ENCODE data around the gene LSAMP. TPM values are rescaled to one million over a fixed set of nuclear protein-coding genes. Genes with fewer than 3 reads are reported as not detected.

The LSAMP gene
- total RNA-seq, 1 experiment from 2014 or later = 0.90 TPM

DNA sequence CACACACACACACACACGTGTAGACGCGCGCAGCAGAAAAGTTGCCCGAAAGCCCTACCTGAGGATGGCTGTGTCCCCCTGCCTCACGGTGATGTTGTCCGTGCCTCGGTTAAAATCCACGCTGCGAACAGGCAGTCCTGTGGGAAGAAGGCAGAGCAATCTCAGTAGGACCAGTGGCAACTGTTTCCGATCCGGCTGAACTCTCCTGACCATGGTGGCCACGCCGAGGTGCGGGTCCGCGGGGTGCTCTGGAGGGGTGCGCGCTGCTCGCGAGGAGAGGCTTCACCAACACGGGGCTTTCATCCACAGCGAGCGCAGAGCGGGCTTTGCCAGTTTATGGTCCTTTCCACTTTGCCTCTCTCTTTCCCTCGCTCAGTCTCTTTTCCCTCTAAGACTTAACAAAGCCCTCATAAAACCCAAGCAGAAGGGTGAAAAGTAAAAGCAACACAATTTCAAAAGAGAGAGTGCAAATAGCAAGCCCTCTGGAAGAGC, 422 bp downstream of the LSAMP start:
- H4K8ac ChIP-seq (replicated peaks; ENCODE audit: insufficient read length, low read depth, low read length) = no peak overlapping the region
- no peak overlapping the region for H4K91ac ChIP-seq (ENCODE audit: insufficient read length, low read depth, low read length)
- H3K4ac ChIP-seq (ENCODE audit: low read depth, low read length) = no peak overlapping the region
- H3K9ac ChIP-seq (ENCODE audit: extremely low read depth, insufficient read length, low read length) = peak overlapping the region; percentile 5
- DNase-seq = peak; percentile 39
- peak overlapping the region; percentile 1 for H3K18ac ChIP-seq (ENCODE audit: insufficient read length, low read depth, low read length)
- H2BK12ac ChIP-seq (ENCODE audit: insufficient read length, low read depth, low read length) = no peak overlapping the region
- no CpG with 5 or more reads among the region's 26 CpGs for WGBS (ENCODE audit: extremely low coverage, insufficient read length, low lambda C conversion rate)
- Mint-ChIP-seq H3K4me1 (peaks cover 30 to 39% of the 10 kb centered on the region in 2 experiments), H3K9me3 (no peaks in the 10 kb centered on the region), H3K27ac (peak overlapping the region in 1 of 3 experiments; percentile 80; a peak in 2 of 7 replicates), H3K4me3 (peak overlapping the region; percentile 75 to 94), H3K36me3 (ENCODE audit: insufficient read depth in 1 of 3, low read depth in 3 of 3) (no peaks in the 10 kb centered on the region), H3K27me3 (ENCODE audit: low read depth) (peaks cover 27% of the 10 kb centered on the region)
- peak overlapping the region; percentile 41 for H3K14ac ChIP-seq (ENCODE audit: insufficient read depth, low read length)
- H4K5ac ChIP-seq (ENCODE audit: insufficient read length, low read depth, low read length) = no peak overlapping the region
- peak overlapping the region; percentile 26 for H2AFZ ChIP-seq (ENCODE audit: low read length)
- no peaks in the 10 kb centered on the region; the same call in 1 of the 2 replicates for H3K27me3 ChIP-seq (ENCODE audit: insufficient read depth, low read length)
- TF ChIP-seq, protein P1, sequence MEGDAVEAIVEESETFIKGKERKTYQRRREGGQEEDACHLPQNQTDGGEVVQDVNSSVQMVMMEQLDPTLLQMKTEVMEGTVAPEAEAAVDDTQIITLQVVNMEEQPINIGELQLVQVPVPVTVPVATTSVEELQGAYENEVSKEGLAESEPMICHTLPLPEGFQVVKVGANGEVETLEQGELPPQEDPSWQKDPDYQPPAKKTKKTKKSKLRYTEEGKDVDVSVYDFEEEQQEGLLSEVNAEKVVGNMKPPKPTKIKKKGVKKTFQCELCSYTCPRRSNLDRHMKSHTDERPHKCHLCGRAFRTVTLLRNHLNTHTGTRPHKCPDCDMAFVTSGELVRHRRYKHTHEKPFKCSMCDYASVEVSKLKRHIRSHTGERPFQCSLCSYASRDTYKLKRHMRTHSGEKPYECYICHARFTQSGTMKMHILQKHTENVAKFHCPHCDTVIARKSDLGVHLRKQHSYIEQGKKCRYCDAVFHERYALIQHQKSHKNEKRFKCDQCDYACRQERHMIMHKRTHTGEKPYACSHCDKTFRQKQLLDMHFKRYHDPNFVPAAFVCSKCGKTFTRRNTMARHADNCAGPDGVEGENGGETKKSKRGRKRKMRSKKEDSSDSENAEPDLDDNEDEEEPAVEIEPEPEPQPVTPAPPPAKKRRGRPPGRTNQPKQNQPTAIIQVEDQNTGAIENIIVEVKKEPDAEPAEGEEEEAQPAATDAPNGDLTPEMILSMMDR (conservative IDR thresholded peaks at IDR 0.05) = no peak
- no peaks in the 10 kb centered on the region for H3K79me1 ChIP-seq (ENCODE audit: insufficient read depth, low read depth, low read length, poor library complexity, severe bottlenecking)
- H2BK120ac ChIP-seq (ENCODE audit: low read depth, low read length, poor library complexity, severe bottlenecking) = no peak overlapping the region
- no peak overlapping the region for H3K27ac ChIP-seq (ENCODE audit: insufficient read length, low read depth, low read length)
- H3K79me2 ChIP-seq (ENCODE audit: insufficient read depth, low read length) = no peaks in the 10 kb centered on the region
- no peak overlapping the region for H2BK15ac ChIP-seq (ENCODE audit: low read depth, low read length)
- peak overlapping the region; percentile 74 for H3K4me2 ChIP-seq (ENCODE audit: insufficient read depth, insufficient read length, low read length)
- no peak overlapping the region for H2AK5ac ChIP-seq (ENCODE audit: insufficient read length, low read length)
- H3K23me2 ChIP-seq (ENCODE audit: insufficient read length, low read depth, low read length, poor library complexity, severe bottlenecking) = peaks cover 6% of the 10 kb centered on the region
- H3K4me1 ChIP-seq (ENCODE audit: insufficient read depth, low read length) = no peaks in the 10 kb centered on the region
- H3K9me3 ChIP-seq (ENCODE audit: control insufficient read depth, low read depth, low read length) = no peaks in the 10 kb centered on the region
- H2BK5ac ChIP-seq (ENCODE audit: insufficient read length, low read length) = no peak overlapping the region
- no peak overlapping the region for H3K23ac ChIP-seq (ENCODE audit: insufficient read length, low read depth, low read length)
- no peaks in the 10 kb centered on the region for H4K20me1 ChIP-seq (ENCODE audit: control insufficient read depth, insufficient read depth, insufficient read length)
- no peak overlapping the region for H3T11ph ChIP-seq (ENCODE audit: low read length)
- no peak overlapping the region for H3K56ac ChIP-seq (ENCODE audit: insufficient read length, low read depth, low read length)
- H2BK20ac ChIP-seq (ENCODE audit: low read depth, low read length, poor library complexity, severe bottlenecking) = no peak overlapping the region
